OCI-LY3 (cell line): ENCODE data around the gene RAB6A.

Experiments used
- H2AFZ ChIP-seq: fragments of 200-600, 300-600 bp; shearing (Covaris generic); 2 replicates; pipeline ENCODE4 v1.6.0; 2014; ENCODE audit warnings: antibody characterized with exemption, low read depth, low read length
- H3K27ac ChIP-seq: fragments of 200-600, 300-600 bp; sonication (generic); 2 replicates; pipeline ENCODE4 v1.5.1; 2014; ENCODE audit warnings: mild to moderate bottlenecking, low read length, moderate library complexity, mixed read lengths
- H3K27me3 ChIP-seq: fragments of 200-600, 300-600 bp; sonication (generic); 2 replicates; pipeline ENCODE4 v1.6.1; 2014; ENCODE audit warnings: low read depth, low read length, mixed read lengths
- H3K36me3 ChIP-seq: fragments of 200-600, 300-600 bp; sonication (generic); replicated peaks from 2 replicates; pipeline ENCODE3; 2014; ENCODE audit warnings: low read depth, low read length, mixed read lengths
- H3K4me1 ChIP-seq: fragments of 300-600, 200-600 bp; sonication (generic); 2 replicates; pipeline ENCODE4 v1.6.1; 2014; ENCODE audit warnings: low read length, mixed read lengths
- H3K4me2 ChIP-seq: fragments of 200-600, 300-600 bp; sonication (generic); 2 replicates; pipeline ENCODE4 v1.6.1; 2014; ENCODE audit warnings: low read length, mixed read lengths
- H3K4me3 ChIP-seq: fragments of 300-600, 200-600 bp; sonication (generic); 2 replicates; pipeline ENCODE4 v1.5.1; 2014; ENCODE audit warnings: antibody characterized with exemption, mild to moderate bottlenecking, low read length, moderate library complexity
- H3K79me2 ChIP-seq: fragments of 300-600, 200-600 bp; shearing (Covaris generic); 2 replicates; pipeline ENCODE4 v1.6.1; 2014; ENCODE audit warnings: mild to moderate bottlenecking, low read length, mixed read lengths
- H3K9ac ChIP-seq: fragments of 300-600, 200-600 bp; shearing (Covaris generic); 2 replicates; pipeline ENCODE4 v1.6.0; 2014; ENCODE audit warnings: mild to moderate bottlenecking, low read length, moderate library complexity
- H3K9me3 ChIP-seq: fragments of 200-600, 300-600 bp; shearing (Covaris generic); 2 replicates; pipeline ENCODE4 v1.6.1; 2014; ENCODE audit warnings: low read length, mixed read lengths; ENCODE audit not compliant: insufficient read depth
- H4K20me1 ChIP-seq: fragments of 200-600, 300-600 bp; sonication (generic); 2 replicates; pipeline ENCODE4 v1.6.1; 2016; ENCODE audit warnings: low read length, mixed read lengths; ENCODE audit not compliant: insufficient read depth
- EZH2phosphoT487 ChIP-seq: fragments of 200-600 bp; shearing (Covaris generic); IDR thresholded peaks from 2 replicates; pipeline ENCODE4 v1.6.1; 2018; ENCODE audit warnings: antibody characterized with exemption, mixed run types, low read depth
- TF ChIP-seq, protein P1 (sequence below): fragments of 200-600, 300-600 bp; sonication (generic); IDR thresholded peaks from 2 replicates; pipeline ENCODE4 v1.5.1; 2014; ENCODE audit warnings: antibody characterized with exemption, low read length, low read depth

RAB6A gene

GRCh38 chr11:73632996-73633395, 127.9 kb downstream of the RAB6A start:
- Histone ChIP-seq H3K4me2 (no peak overlapping the region), H3K4me1 (no peaks in the 10 kb centered on the region), H3K36me3 (no peaks in the 10 kb centered on the region), H3K9ac (no peak overlapping the region), H3K9me3 (no peaks in the 10 kb centered on the region), H3K27ac (no peak overlapping the region), H3K79me2 (no peaks in the 10 kb centered on the region), H4K20me1 (no peaks in the 10 kb centered on the region), H2AFZ (no peak overlapping the region), H3K4me3 (no peak overlapping the region), H3K27me3 (no peaks in the 10 kb centered on the region)
- TF ChIP-seq, protein P1, sequence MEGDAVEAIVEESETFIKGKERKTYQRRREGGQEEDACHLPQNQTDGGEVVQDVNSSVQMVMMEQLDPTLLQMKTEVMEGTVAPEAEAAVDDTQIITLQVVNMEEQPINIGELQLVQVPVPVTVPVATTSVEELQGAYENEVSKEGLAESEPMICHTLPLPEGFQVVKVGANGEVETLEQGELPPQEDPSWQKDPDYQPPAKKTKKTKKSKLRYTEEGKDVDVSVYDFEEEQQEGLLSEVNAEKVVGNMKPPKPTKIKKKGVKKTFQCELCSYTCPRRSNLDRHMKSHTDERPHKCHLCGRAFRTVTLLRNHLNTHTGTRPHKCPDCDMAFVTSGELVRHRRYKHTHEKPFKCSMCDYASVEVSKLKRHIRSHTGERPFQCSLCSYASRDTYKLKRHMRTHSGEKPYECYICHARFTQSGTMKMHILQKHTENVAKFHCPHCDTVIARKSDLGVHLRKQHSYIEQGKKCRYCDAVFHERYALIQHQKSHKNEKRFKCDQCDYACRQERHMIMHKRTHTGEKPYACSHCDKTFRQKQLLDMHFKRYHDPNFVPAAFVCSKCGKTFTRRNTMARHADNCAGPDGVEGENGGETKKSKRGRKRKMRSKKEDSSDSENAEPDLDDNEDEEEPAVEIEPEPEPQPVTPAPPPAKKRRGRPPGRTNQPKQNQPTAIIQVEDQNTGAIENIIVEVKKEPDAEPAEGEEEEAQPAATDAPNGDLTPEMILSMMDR = no peak
- TF ChIP-seq EZH2phosphoT487 = no peak

GRCh38 chr11:73629907-73630306, 131.0 kb downstream of the RAB6A start:
- Histone ChIP-seq H3K36me3 (no peaks in the 10 kb centered on the region), H3K27me3 (0 out of 2 replicates have a peak, but pooled peaks cover 3% of the 10 kb centered on the region), H2AFZ (no peak overlapping the region), H4K20me1 (no peaks in the 10 kb centered on the region), H3K4me2 (no peak overlapping the region), H3K27ac (no peak overlapping the region), H3K4me1 (peaks cover 3% of the 10 kb centered on the region; the same call in 1 of the 2 replicates), H3K9me3 (no peaks in the 10 kb centered on the region), H3K9ac (no peak overlapping the region), H3K4me3 (no peak overlapping the region), H3K79me2 (no peaks in the 10 kb centered on the region)
- no peak for TF ChIP-seq EZH2phosphoT487
- TF ChIP-seq, protein P1 = no peak

GRCh38 chr11:73625696-73626318, 135.1 kb downstream of the RAB6A start:
- Histone ChIP-seq H2AFZ (peak overlapping the region; percentile 99), H3K27ac (no peak overlapping the region)

More at GRCh38 chr11:73625696-73626318, 135.1 kb downstream of the RAB6A start:
- Histone ChIP-seq H3K27me3 (peaks cover 20% of the 10 kb centered on the region), H3K4me1 (peaks cover 12% of the 10 kb centered on the region), H3K9me3 (no peaks in the 10 kb centered on the region), H3K79me2 (no peaks in the 10 kb centered on the region), H3K4me2 (peak overlapping the region; percentile 81), H3K9ac (peak overlapping the region; percentile 25; the same call in 1 of the 2 replicates), H4K20me1 (no peaks in the 10 kb centered on the region), H3K36me3 (no peaks in the 10 kb centered on the region), H3K4me3 (peak overlapping the region; percentile 68)
- TF ChIP-seq, protein P1 = peak; percentile 90
- TF ChIP-seq EZH2phosphoT487 = no peak
